Nucleus accumbens (tissue), 56 donors: ENCODE data around the gene HIP1.
"Not testable (repeated sequence)": the region's sequence is repeated elsewhere in the genome, so short reads cannot be mapped to it uniquely, and the experiment has no call there.

Experiments used
- DNase-seq, 56 donors: peaks; one replicate each; lab custom pipeline; 2025; lab: John Stamatoyannopoulos, UW

The HIP1 gene

DNA sequence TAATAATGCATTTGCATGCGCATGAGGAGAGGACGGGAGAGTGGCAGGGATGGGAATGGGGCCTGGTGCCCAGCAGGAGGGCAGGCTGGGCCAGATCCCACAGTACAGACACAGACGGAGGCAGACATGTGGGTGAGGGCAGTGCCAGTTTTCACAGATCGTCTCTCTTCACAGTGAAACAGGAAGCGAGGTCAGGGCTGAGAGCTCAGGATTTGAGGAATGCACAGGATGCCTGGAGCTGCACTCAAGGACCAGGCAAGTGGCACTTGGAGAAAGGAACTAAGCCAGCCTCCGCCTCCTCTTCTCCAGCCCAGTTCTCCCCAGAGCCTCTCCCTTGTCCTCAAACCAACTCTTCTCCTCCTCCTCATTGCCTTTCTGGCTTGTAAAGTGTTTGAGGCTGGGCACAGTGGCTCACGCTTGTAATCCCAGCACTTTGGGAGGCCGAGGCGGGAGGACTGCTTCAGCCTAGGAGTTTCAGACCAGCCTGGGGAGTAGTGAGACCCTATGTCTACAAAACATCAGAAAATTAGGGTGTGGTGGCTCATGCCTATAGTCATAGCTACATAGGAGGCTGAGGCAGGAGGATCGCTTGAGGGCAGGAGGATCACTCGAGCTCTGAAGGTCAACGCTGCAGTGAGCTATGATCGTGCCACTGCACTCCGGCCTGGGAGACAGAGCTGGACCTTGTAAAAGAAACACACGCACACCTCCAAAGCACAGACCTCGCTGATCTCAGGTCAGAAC, 115.2 kb downstream of the HIP1 start:
- DNase-seq = peak in 42 of 56 donors; percentile 7 to 67 (median 36)

DNA sequence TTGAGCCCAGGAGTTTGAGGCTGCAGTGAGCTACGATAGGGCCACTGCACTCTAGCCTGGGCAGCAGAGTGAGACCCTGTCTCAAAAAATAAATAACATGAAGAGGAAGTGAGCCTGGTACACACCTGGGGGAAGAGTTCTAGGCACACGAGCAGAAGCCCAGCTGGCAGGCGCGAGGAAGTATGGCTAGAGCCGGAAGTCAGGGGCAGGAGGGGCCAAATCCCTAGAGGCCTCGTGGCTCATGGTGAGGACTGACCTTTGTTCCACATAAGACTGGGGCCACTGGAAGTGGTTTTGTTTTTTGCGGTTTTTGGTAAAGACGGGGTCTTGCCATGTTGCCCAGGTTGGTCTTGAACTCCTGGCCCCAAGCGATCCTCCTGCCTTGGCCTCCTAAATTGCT, 117.6 kb downstream of the HIP1 start:
- DNase-seq = no peak

DNA sequence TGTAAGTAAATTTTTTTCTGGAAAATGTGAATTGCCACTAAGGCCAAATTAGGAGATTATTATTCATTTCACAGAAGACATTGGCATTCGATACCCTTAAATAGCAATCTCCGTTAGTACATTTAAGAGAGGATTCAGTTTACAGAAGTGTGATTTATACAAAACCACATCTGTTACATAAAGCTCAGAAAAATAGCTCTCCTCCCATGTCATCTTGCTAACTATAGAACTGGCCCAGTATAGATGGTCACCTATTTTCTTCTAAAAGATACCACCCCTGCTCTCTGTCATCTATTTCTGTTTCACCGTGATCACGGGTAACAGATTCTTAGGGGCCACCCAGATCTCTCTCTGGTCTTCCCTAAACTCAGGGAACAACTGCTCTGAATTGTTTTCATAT, 119.1 kb downstream of the HIP1 start:
- no peak for DNase-seq

GRCh38 chr7:75617634-75618234, 121.0 kb downstream of the HIP1 start:
- peak in 30 of 56 donors; percentile 5 to 65 (median 29) for DNase-seq

GRCh38 chr7:75616421-75617167, 122.1 kb downstream of the HIP1 start:
- DNase-seq = no peak

DNA sequence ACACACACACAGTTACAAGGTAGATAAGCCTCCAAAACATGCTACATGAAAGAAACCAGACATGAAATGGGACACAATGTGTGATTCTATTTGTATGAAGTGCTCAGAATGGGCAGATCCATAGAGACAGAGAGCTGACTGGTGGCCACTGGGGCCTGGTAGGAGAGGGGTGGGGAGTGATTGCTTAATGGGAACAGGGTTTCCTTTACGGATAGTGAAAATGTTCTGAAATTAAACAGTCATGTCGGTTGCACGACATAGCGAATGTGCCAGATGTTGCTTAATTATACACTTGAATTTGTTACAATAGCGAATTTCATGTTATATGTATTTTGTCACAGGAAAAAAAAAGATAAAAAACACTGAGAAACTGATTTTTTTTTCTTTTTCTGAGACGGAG, 124.3 kb downstream of the HIP1 start:
- no peak for DNase-seq

DNA sequence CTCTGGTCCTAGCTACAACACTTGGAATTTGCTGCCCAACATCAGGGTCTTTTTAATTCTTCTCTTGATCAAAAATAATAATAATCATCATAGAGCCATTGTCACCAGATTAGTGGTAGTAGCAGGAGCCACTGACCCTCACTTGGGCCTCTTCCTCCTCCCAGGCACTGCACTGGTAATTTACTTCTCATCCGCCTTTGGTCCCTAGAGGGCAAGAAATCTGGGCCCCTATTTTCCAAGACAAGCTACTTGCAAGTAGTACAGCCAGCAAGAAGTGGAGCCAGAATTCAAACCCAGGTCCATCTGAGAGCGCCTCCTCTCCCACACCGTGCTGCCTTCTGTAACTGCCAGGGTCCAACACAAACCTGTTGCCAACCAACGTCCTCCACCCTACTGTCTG, 125.4 kb downstream of the HIP1 start:
- no peak for DNase-seq

DNA sequence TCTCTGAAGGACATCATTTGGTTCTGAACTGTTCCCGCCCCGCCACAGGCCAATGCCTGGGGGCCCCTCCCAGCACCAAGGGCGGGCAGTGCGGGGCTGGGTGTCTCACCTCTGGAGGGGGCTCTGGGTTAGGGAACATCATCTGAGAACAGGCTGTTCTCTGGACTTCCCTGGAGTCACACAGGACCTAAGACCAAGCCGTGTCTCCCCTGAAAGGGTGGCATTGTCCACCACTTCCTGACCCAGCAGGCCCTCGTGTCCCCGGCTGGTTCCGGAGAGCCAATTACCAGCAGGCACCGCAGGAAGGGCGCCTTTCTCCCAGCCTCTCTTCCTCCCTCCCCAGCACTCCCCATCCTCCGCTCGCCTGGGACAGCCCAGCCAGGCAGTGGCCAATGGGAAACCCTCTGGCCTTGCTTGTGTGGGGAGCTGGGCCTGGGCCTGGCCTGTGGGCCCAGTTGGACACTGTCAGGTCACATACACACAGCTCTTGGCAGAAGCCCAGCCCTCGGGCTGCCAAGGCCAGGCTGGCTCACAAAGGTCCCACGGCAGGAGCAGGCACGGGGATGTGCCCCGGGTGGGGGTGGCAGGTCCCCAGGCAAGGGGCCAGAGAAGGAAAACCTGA, 127.1 kb downstream of the HIP1 start:
- DNase-seq = peak; percentile 42 to 98 (median 93)

- DNase-seq = not testable (repeated sequence)
These were observed 129.3 kb downstream of the HIP1 start for GRCh38 chr7:75609416-75609815.

GRCh38 chr7:75608451-75609122, 130.2 kb downstream of the HIP1 start:
- peak in 1 of 56 donors; percentile 40 for DNase-seq

DNA sequence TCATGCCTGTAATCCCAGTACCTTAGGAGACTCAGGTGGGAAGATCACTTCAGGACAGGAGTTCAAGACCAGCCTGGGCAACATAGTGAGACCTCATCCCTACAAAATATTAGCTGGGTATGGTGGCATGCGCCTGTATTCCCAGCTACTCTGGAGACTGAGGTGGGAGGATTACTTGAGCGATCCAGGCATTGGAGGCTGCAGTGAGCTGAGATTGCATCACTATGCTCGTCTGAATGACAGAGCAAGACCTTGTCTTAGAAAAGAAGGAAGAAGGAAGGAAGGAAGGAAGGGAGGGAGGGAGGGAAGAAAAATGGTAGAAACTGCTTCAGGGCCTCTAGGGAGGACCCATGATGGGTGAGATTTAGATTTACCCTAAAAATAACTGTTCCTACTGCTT, 134.3 kb downstream of the HIP1 start:
- DNase-seq = no peak

- not testable (repeated sequence) for DNase-seq
These were observed 135.9 kb downstream of the HIP1 start for GRCh38 chr7:75602831-75603230.

GRCh38 chr7:75601539-75601938, 137.2 kb downstream of the HIP1 start:
- no peak for DNase-seq

- DNase-seq = not testable (repeated sequence)
These were observed 138.0 kb downstream of the HIP1 start for GRCh38 chr7:75600748-75601147.

GRCh38 chr7:75599244-75599781, 139.4 kb downstream of the HIP1 start:
- DNase-seq = peak; percentile 38 to 99 (median 93)

GRCh38 chr7:75596727-75597614, 141.8 kb downstream of the HIP1 start:
- peak in 1 of 56 donors; percentile 8 for DNase-seq

DNA sequence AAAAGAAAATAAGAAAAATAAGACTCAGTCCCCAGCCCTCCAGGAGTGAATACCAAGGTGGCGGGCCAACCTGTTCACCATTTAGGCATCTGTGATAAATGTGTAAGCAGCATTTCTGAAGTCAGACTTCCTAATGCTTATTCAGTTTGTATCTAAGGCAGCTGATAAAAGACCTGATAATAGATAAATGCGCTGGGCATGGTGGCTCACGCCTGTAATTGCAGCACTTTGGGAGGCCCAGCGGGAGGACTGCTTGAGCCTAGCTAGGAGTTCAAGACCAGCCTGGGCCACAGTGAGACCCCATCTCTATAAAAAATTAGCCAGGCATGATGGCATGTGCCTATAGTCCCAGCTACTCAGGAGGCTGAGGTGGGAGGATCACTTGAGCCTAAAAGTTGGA, 143.0 kb downstream of the HIP1 start:
- DNase-seq = no peak

GRCh38 chr7:75593500-75594184, 145.1 kb downstream of the HIP1 start:
- not testable (repeated sequence) for DNase-seq
